HepG2 (cell line): Measurements from ENCODE around the gene UBE2QL1.

ENCODE experiments used
- CTCF ChIP-seq: sonication (generic); formaldehyde crosslinking; IDR thresholded peaks from 2 replicates; pipeline ENCODE4 v1.5.0; 2020; ENCODE audit warnings: mild to moderate bottlenecking, missing genetic modification reagents, moderate library complexity
- HNRNPLL ChIP-seq: fragments of 200-400 bp; formaldehyde crosslinking; IDR thresholded peaks from 2 replicates; pipeline ENCODE4 v1.6.1; 2017; ENCODE audit warnings: mild to moderate bottlenecking, low read depth, low read length; ENCODE audit not compliant: poor library complexity, severe bottlenecking
- NR1H2 ChIP-seq: sonication (generic); formaldehyde crosslinking; IDR thresholded peaks from 2 replicates; pipeline ENCODE4 v1.8.1; 2022; ENCODE audit warnings: low read depth, missing genetic modification reagents, borderline replicate concordance
- POLR2A ChIP-seq, 2 experiments: IDR thresholded peaks; 2 replicates each; pipeline ENCODE4 v1.6.1; 2011; ENCODE audit warnings: low read depth in 2 of 2, low read length in 2 of 2, mild to moderate bottlenecking in 1 of 2, moderate library complexity in 1 of 2; ENCODE audit not compliant: insufficient read depth in 1 of 2
- POLR2AphosphoS5 ChIP-seq: IDR thresholded peaks from 2 replicates; pipeline ENCODE4 v1.6.1; 2012; ENCODE audit warnings: low read depth, low read length
- REL ChIP-seq: sonication (generic); formaldehyde crosslinking; conservative IDR thresholded peaks from 2 replicates; pipeline ENCODE4 v1.8.0; 2022; ENCODE audit warnings: mild to moderate bottlenecking, missing genetic modification reagents, moderate library complexity
- SETDB1 ChIP-seq: sonication (generic); formaldehyde crosslinking; IDR thresholded peaks from 2 replicates; pipeline ENCODE4 v1.5.1; 2020; ENCODE audit warnings: missing genetic modification reagents, mild to moderate bottlenecking, borderline replicate concordance
- SMARCE1 ChIP-seq: fragments of 450-650 bp; IDR thresholded peaks from 2 replicates; pipeline ENCODE4 v1.6.1; 2017; ENCODE audit warnings: borderline replicate concordance
- STAT6 ChIP-seq: sonication (generic); formaldehyde crosslinking; IDR thresholded peaks from 2 replicates; pipeline ENCODE4 v1.4.0; 2020; ENCODE audit warnings: missing genetic modification reagents, mild to moderate bottlenecking, borderline replicate concordance
- ZBED4 ChIP-seq: sonication (generic); formaldehyde crosslinking; IDR thresholded peaks from 2 replicates; pipeline ENCODE4 v1.4.0; 2020; ENCODE audit warnings: missing genetic modification reagents, borderline replicate concordance
- ZBTB8A ChIP-seq: sonication (generic); formaldehyde crosslinking; IDR thresholded peaks from 2 replicates; pipeline ENCODE4 v1.4.0; 2020; ENCODE audit warnings: mild to moderate bottlenecking, low read depth, missing genetic modification reagents, borderline replicate concordance
- ZNF784 ChIP-seq: sonication (generic); formaldehyde crosslinking; IDR thresholded peaks from 2 replicates; pipeline ENCODE4 v1.5.1; 2020; ENCODE audit warnings: missing genetic modification reagents, mild to moderate bottlenecking, borderline replicate concordance

GRCh38 chr5:6448622-6449464 lies at the start of gene UBE2QL1:
- TF ChIP-seq HNRNPLL: no peak
- TF ChIP-seq SETDB1 (CRISPR knock-in tag): no peak
- no peak; the same call in 1 of the 2 replicates for TF ChIP-seq CTCF (CRISPR knock-in tag)
- no peak for TF ChIP-seq POLR2A (IDR thresholded peaks at IDR 0.05; ENCODE audit: insufficient read depth in 1 of 2, low read depth in 2 of 2, low read length in 2 of 2)
- no peak for TF ChIP-seq ZBTB8A
- TF ChIP-seq POLR2AphosphoS5: no peak
- no peak for TF ChIP-seq ZBED4
- TF ChIP-seq NR1H2: no peak
- no peak for TF ChIP-seq ZNF784 (CRISPR knock-in tag)
- no peak for TF ChIP-seq REL (CRISPR knock-in tag)
- TF ChIP-seq STAT6 (CRISPR knock-in tag): no peak
- no peak for TF ChIP-seq SMARCE1
